Fibroblast of peridontal ligament (primary cell): Measurements from ENCODE around the gene SPON1.
"Not testable (repeated sequence)": the region's sequence is repeated elsewhere in the genome, so short reads cannot be mapped to it uniquely, and the experiment has no call there.

Experiments
- DNase-seq: peaks from one replicate; pipeline ENCODE4 v3.0.0-alpha.2; 2010; ENCODE audit errors: extremely low read depth

The SPON1 gene

DNA sequence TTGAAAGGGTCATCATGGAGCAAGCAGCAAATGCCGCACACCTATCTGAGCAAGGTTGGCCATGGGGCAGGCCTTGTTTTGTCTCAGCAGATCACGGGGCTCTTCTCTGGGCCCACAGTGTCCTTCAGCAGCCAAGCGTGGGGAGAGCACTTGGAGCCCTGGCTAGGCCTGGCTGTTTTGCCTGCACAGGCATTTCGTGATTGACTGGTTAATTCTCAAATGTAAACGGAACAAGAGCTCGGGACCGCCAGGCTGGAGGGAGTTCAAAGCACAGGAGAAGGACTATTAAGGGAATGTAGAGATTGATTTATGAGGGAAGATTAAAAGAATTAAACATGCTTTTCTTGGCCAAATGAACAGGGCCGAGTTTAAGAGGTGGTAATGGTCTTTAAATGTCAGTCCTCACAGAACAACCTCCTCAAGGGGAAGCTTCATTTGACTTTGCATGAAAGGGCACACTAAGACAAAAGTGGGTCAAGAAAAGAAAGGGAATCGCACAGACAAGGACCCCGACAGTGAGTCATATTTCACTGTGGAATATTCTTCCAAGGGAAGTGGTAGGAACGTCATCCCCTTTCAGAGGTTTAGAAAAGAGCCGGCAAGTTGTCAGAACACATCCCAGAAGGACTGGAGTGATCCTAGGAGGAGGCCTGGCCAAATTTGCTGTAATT is 20.7 kb downstream of the SPON1 start:
- peak; percentile 65 for DNase-seq

DNA sequence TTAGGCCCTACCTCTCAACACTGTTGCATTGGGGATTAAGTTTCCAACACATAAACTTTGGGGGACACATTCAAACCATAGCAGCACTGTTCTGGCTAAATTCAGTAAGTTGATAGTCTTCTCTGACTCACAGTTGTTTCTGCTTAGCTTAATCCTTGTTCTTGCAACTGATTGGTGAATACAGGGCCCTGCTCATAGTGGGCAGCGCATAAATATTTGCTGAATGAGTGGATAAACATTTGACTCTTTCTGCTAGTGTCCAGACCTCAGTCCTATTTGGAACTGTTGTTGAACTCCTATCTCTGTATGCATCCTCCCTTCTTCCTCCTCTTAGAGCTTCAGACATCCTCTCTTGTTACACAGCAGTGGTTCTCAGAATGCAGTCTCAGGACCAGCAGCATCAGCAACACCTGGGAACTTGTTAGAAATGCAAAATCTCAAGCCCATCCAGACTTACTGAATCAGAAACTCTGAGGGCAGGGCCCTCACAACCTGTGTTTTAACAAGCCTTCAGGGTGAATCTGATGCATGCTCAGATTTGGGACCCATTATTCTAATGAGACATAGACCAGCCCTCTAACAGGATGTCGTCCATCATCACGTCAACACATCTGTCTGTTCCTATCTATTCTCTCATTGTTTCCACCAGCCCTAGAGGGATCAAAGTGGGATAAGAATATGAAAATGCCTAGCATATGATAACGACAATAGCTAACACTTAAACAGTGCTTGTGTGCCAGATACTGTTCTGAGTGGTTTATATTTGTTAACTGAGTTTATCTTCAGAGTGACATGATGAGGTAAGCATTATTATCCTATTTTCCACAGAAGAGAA is 22.3 kb downstream of the SPON1 start:
- DNase-seq, result peak; percentile 77

- DNase-seq, result not testable (repeated sequence)
These were observed 24.2 kb downstream of the SPON1 start for GRCh38 chr11:13986695-13987094.

DNA sequence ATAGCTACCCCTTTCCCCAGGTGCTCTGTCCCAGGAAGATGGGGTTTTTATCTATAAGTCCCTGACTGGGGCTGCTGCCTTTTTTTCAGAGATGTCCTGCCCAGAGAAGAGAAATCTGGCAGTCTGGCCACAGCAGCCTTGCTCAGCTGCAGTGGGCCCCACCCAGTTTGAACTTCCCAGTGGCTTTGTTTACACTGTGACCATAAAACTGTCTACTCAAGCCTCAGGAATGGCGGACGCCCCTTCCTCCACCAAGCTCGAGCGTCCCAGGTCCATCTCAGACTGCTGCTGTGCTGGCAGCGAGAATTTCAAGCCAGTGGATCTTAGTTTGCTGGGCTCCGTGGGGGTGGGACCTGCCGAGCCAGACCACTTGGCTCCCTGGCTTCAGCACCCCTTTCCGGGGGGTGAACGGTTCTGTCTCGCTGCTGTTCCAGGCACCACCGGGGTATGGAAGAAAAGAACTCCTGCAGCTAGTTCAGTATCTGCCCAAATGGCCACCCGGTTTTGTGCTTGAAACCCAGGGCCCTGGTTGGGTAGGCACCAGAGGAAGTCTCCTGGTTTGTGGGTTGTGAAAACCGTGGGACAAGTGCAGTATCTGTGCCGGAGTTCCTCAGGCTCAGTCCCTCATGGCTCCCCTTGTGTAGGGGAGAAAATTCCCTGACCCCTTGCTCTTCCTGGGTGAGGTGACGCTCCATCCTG is 29.8 kb downstream of the SPON1 start:
- DNase-seq, result peak; percentile 30

DNA sequence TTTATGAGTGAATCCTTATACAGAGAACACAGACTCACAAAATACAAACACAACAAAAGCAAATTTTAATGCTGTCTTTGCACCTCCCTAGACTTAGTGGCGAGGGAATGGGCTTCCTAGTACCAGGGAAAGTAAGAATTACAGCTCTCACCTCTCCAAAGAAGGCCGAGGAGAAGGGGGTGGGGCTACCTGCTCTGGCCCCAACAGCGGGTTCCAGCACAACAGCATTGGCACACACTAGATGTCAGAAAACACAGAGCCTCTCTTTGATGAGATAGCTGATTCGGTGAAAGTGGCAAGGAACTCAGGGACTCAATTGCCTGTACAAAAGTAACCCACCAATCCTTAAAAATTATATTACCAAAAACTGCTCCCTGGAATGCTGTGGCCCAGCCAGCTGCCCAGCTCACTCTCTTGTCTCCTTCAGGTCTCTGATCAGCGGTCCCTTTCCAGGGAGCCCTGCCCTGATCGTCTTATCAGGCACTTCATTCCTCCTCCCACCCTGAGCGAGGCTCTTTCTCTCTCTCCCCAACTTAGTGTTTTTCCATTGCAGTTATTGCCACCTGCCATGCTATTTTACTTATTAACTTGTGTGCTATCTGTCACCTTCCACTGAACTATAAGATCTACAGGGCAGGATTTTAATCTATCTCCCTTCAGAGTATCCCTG is 30.7 kb downstream of the SPON1 start:
- DNase-seq, result no peak

DNA sequence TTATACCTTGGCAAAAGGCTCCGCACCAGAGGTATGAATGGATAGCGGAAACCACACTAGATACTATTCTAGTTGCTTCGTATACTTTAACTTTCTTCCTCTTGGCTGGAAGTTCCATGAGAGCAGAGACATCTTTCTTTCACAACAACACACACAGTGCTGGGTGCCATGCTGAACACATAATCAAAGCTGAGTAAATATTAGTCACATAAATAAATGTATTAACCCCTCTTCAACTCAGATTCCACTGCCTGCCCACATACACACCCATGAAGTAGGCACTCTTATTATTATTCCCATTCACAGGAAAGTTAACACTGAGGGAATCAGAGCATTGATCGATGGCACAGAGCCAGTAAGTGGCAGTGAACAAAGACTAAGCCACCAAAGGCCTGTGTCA is 35.4 kb downstream of the SPON1 start:
- no peak for DNase-seq

- DNase-seq, result no peak
These were observed 37.2 kb downstream of the SPON1 start for GRCh38 chr11:13999704-14000103.

DNA sequence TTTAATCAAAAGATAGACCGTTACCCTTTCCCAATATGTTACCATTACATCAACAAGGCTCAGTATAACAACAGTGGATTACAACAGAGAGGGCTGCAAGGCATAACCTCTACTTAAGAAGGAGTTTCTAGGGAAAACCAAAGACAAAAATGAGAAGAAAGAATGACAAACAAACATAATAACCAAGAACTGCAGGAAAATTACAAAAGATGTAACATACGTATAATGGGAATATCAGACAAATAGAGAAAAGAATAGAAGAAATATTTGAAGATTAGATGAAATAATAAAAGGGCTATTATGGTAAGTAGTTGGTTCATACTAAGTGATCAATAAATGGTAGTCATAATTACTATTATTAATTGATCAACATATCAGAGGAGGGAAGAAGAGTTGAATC is 39.1 kb downstream of the SPON1 start:
- DNase-seq, result no peak

GRCh38 chr11:14007566-14007965 is 45.0 kb downstream of the SPON1 start:
- DNase-seq, result no peak

DNA sequence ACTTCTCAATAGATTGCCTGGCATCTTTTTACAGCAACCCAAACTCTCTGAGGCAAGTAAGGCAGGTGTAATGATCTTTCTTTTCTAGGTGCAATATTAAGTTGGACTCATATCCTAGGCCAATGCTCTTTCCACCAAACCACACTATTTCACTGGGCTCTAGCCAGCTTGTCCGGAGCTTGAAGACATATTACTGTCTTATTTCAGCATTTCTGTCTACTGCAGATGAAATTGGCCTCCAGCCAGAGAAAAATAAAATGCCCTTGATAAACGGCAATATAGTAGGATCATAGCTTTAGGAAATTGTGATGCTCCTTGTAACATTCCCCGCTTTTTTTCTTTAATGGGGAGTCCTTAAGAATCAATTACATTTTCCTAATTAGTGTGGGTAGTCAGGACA is 48.1 kb downstream of the SPON1 start:
- DNase-seq, result no peak

GRCh38 chr11:14012846-14013245 is 50.3 kb downstream of the SPON1 start:
- DNase-seq, result peak; percentile 5

DNA sequence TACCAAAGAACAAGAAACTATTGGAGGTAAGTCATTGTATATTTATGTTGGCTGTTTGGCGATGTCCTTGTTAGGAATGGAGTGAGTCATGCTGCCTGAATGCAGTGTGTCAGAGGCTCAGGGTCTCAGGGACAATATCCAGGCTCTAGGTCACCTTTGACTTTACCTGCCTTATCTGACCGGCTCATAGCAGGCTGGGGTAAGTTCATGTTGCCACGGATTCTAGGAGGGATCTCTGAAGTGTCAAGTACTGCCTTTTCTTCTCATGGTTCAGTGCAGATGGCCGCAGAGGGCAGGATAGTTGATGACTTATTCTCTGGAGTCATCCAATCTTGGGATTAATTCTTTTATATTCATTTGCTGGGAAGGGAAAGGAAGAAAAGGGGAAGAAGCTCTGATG is 53.2 kb downstream of the SPON1 start:
- DNase-seq, result peak; percentile 10

DNA sequence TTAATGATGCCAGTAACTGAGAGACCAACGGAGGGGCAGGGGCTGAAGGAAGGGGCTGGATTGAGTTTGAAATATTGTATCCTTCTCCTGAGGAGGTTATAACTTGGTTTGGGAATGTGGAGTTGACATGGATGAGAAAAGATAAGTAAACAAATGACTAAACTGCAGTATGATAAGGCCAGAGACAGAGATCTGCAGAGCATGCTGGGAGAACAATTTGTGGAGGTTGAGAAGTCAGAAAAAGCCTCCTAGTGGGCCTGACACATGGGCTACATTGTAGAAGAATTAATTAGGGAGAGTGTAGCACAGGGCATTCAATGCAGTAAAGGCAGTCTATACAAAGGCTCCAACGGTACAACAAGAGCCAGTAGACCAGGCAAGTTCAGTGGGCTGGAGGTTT is 55.9 kb downstream of the SPON1 start:
- no peak for DNase-seq

GRCh38 chr11:14021738-14022137 is 59.2 kb downstream of the SPON1 start:
- no peak for DNase-seq

GRCh38 chr11:14022251-14022650 is 59.7 kb downstream of the SPON1 start:
- no peak for DNase-seq

DNA sequence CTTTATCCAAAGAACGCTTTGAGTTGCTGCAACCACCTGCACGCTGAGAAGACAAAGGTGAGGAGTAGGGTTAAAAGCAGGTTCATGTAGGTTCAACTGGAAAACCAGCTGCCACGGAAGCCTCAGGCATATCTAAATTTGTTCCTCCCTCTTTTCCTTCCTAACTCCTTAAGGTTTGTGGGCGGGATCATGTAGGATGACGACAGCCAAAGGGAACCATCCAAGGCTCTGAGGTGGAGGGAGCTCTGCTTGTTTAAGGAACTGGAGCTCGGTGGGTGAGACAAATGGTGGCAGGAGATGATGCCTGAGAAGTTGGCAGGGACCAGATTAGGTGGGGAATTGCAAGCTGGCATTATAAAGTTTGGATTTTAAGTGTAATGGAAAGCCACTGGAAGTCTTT is 60.3 kb downstream of the SPON1 start:
- DNase-seq, result no peak

DNA sequence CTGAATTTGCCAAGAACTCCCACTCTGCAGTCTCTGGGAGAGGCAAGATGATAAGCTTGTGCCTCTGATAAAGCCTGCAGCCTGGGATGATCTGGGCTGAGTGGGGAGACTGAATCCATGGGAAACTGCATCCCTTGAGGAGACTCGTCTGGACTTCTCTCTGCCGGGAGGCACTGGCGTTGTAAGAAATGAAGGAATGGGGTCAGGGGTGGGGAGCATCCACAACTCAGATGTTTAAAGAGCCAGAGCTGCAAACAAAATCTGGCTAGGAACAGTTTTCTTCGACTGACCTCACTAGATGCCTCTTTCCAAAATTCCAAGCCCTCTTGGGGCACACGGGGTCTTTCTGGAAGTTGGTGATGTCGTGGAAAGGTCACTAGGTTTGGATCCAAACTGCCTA is 64.4 kb downstream of the SPON1 start:
- no peak for DNase-seq

DNA sequence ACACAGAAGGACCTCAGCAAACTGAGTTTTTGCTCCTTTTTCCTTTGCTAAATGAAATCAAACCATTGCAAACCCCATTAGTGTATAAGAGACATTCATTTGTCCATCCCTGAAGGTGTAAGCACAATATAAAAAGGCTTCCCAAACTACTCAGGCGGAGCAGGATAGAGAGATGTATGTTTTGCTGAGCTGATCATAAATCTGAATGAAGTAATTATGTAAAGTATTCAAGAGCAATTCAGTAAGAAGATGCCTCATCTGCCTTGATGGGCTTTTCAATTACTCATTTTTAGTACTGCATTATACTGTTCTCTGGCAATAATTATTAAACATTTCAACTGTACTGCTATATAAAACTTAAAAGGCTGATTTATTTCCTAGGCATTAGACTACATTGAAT is 65.0 kb downstream of the SPON1 start:
- DNase-seq, result no peak

DNA sequence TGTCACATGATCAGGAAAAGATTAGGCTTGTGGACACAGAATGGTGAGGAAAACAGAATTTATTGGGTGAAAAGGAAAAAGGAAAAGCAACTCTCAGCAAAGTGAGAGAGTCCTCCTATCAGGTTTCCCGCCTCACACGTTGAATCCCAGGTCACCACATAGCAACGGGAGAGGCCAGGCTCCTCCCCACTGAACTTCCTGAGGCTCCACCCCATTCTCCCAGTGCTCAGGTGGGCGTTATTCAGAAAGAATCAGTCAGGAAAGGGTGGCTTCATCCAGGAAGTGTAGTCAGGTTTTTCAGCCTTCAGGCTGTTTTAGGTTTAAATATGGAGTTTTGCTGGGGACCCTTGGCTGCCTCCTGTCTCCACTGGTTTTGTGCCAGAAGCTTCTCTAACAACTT is 66.9 kb downstream of the SPON1 start:
- no peak for DNase-seq

- peak; percentile 18 for DNase-seq
These were observed 67.7 kb downstream of the SPON1 start for GRCh38 chr11:14029971-14030920.

DNA sequence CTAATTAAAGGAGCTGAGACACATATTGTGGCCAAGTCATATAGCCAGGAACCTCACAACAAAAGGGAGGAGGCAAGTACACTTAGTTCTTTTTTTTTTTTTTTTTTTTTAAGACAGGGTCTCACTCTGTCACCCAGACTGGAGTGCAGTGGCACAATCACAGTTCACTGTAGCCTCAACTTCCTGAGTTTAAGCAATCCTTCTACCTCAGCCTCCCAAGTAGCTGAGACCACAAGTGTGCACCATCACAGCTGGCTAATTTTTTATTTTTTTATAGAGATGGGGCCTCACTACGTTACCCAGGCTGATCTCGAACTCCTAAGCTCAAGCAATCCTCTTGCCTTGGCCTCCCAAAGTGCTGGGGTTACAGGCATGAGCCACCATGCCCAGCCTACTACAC is 73.0 kb downstream of the SPON1 start:
- DNase-seq, result not testable (repeated sequence)
